IPS-20b (cell line): ENCODE measurements around the gene THAP4.

Experiments used
- H3K27ac ChIP-seq: one replicate; pipeline ENCODE4 v1.5.1; 2013; ENCODE audit warnings: low read length
- H3K27me3 ChIP-seq: 2 replicates; pipeline ENCODE4 v1.6.1; 2013; ENCODE audit warnings: mild to moderate bottlenecking, low read length, inconsistent platforms; ENCODE audit not compliant: insufficient read depth
- H3K36me3 ChIP-seq: 2 replicates; pipeline ENCODE4 v1.6.1; 2013; ENCODE audit warnings: low read depth, mild to moderate bottlenecking, inconsistent platforms, low read length, moderate library complexity; ENCODE audit not compliant: insufficient read depth
- H3K4me1 ChIP-seq: 2 replicates; pipeline ENCODE4 v1.6.1; 2013; ENCODE audit warnings: mild to moderate bottlenecking, control low read depth, inconsistent platforms, low read length, moderate library complexity; ENCODE audit not compliant: insufficient read depth
- H3K4me3 ChIP-seq: 2 replicates; pipeline ENCODE4 v1.5.1; 2013; ENCODE audit warnings: mild to moderate bottlenecking, low read length, inconsistent platforms
- H3K9ac ChIP-seq: 2 replicates; pipeline ENCODE4 v1.6.1; 2013; ENCODE audit warnings: low read depth, mild to moderate bottlenecking, inconsistent platforms, low read length, moderate library complexity
- H3K9me3 ChIP-seq: 2 replicates; pipeline ENCODE4 v1.6.1; 2013; ENCODE audit warnings: mild to moderate bottlenecking, low read depth, low read length, inconsistent platforms; ENCODE audit not compliant: insufficient read depth

The THAP4 gene

DNA sequence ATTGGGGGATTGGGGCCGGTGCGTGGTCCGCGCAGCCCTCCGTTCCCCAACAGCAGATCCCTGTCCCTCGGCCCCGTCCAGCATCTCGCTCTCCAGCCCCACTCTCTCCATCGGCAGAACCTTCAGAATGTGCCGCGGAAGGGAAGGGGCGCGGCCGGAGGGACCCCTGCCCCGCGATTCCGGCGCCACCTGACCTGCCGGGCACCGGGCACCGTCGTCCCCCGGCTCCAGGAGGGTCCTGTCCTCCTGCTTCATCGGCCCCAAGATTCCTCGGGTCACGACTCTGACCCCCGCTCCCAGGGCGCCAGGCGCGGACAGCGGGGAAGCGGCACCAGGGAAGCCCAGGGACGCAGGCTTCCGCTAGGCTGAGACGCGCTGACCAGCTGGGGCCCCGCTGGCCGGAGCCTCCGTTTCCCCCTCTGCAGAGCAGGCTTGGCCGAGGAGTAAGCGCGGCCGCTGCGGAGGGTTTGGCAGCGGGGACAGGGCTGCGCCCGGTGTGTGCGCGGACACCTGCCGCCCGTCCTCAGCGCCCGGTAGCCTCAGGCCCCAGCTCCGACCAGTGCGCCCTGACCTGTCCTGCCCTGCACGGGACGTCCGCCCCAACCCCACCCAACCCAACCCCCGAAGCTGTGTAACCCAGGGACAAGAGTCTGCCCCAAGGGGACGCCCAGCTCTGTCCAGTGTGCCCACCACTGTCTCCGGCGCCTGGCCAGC is 95.2 kb downstream of the THAP4 start:
- Histone ChIP-seq H3K36me3 (no peaks in the 10 kb centered on the region), H3K4me1 (peaks cover 1% of the 10 kb centered on the region), H3K9ac (no peak overlapping the region), H3K27me3 (peaks cover 59% of the 10 kb centered on the region), H3K4me3 (peak overlapping the region; percentile 57), H3K9me3 (no peaks in the 10 kb centered on the region), H3K27ac (no peak overlapping the region)

DNA sequence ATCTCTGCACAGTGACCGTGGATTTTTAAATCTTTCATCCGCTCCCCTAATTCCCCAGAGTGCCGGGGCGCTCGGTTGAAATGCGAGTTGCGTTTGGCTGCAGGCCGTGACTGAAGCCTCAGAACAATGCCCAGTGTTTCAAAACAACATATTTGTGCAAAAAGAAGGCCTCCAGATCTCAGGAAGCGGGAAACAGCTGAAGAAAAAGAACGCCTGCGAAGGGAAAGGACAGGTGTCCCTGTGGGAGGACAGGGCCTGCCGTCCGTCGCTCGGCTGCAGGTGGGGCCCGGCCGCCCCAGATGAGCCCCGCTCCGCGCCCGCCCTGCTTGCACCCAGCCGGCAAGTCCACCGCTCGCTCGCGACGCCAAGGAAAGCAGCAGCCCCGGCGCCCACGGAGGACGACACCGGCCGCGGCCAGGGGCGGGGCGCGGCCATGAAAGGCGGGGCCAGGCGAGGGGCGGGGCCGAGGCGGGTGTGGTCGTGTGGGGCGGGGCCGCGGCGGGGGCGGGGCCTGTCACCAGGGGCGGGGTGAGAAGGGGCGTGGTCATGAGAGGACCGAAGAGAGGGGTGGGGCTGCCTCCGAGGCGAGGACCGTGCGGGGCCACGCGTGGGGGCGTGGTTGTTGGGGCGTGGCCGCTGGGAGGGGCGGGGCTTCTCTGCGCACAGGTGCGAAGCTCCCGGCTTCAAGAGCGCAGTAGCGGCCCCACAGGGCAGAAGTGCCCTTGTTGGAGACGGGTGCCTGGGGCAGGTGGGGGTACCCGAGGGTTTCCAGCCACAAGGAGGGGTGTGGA is 96.0 kb downstream of the THAP4 start:
- H3K9ac ChIP-seq, result no peak overlapping the region
- H3K36me3 ChIP-seq, result no peaks in the 10 kb centered on the region
- no peaks in the 10 kb centered on the region; the same call in 1 of the 2 replicates for H3K4me1 ChIP-seq
- H3K27ac ChIP-seq, result no peak overlapping the region
- H3K9me3 ChIP-seq, result no peaks in the 10 kb centered on the region
- peak overlapping the region; percentile 65 for H3K4me3 ChIP-seq
- H3K27me3 ChIP-seq, result peaks cover 51% of the 10 kb centered on the region

DNA sequence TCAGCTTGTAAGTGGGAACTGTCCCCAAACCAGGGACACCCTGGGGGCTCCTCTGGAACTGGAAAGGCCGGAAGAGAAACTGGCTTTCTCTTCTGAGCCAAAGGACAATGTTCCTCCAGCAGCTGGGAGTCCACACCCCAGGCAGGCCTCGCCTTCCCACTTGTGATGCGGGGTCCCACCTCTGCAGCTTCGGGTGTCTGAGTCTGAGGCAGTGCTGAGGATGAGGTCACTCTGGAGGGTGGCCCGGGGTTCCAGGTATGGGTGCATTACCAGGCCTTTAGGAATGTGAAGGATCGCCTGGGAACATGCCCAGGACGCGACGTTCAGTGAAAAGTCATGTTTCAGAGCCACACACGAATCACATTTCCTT is 96.6 kb downstream of the THAP4 start:
- Histone ChIP-seq H3K9ac (no peak overlapping the region), H3K4me3 (peak overlapping the region; percentile 65; the same call in 1 of the 2 replicates), H3K4me1 (no peaks in the 10 kb centered on the region; the same call in 1 of the 2 replicates), H3K9me3 (no peaks in the 10 kb centered on the region), H3K36me3 (no peaks in the 10 kb centered on the region), H3K27ac (no peak overlapping the region), H3K27me3 (peaks cover 47% of the 10 kb centered on the region)

DNA sequence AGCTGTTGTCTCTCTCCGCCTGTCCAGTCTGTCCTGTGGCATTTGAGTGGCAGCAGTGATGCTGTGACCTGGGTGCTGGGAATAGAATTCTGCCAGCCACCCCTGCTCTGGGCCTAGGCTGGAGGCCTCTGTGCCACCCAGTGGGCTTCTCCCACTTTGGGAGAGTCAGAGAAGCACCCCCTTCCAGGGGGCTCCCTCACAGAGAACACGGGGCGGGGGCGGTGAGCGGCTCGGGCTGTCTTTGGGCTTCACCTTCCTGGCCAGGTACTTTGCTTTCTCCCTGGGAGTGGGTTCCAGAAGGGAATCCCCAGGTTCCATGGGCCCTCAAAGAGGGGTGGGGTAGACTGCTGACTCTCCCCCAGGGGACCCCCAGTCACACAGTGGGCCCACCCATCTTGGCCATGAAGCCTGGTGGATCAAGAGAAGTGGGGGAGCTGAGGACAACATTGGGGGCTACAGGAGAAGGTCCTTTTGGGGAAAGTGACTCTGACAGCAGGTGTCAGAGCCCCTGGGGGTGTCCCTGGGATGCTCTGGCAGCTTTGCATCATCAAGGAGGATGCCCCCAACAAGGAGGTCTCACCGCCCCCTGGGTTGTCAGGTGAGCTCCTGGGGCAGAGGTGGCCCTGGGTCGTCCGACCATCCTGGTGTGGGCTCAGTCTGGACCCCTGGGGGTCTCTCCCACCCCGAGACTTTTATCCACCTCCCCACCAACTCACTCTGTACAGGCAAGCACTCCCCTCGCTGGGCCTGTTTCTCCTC is 97.2 kb downstream of the THAP4 start:
- no peaks in the 10 kb centered on the region; the same call in 1 of the 2 replicates for H3K4me1 ChIP-seq

DNA sequence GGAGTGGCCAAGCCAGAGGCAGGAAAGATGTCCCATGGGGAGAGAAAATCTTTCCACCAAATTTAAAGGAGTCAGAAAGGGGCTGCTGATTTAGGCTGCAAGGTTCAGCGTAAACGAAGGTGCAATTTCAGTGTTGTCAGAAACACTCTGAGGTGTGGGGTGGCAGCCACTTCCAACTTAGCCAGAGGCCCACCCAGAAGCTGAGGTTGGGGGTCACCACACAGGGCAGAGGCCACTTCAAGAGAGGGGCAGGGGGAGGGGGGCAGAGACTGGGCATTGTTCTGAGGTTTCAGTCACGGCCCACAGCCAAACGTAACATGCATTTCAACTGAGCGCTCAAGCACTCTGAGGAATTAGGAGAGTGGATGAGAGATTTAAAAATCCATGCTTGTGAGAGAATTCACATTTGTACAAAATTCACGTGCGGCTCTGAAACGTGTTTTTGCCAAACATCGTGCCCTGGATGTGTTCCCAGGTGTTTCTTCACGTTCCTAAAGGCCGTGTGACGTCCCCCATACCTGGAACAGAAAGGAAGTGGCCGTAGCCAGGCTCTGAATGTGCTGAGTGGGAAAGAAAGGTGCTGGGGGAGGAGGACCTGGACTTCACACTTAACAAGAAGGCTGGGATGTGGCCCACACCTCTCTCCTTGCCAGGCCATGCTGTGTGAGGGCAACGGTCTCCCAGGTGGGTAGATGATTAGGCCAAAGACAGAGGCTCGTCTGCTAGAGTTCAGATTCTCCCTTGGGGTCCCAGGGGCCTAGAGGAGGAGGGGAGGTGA is 97.9 kb downstream of the THAP4 start:
- Histone ChIP-seq H3K36me3 (no peaks in the 10 kb centered on the region), H3K9me3 (no peaks in the 10 kb centered on the region), H3K4me3 (no peak overlapping the region), H3K27me3 (peaks cover 47% of the 10 kb centered on the region), H3K27ac (no peak overlapping the region), H3K4me1 (no peaks in the 10 kb centered on the region; the same call in 1 of the 2 replicates), H3K9ac (no peak overlapping the region)

More for the DNA sequence above, 97.2 kb downstream of the THAP4 start:
- Histone ChIP-seq H3K36me3 (no peaks in the 10 kb centered on the region), H3K9ac (no peak overlapping the region), H3K9me3 (no peaks in the 10 kb centered on the region), H3K4me3 (no peak overlapping the region), H3K27ac (no peak overlapping the region), H3K27me3 (peaks cover 47% of the 10 kb centered on the region)

DNA sequence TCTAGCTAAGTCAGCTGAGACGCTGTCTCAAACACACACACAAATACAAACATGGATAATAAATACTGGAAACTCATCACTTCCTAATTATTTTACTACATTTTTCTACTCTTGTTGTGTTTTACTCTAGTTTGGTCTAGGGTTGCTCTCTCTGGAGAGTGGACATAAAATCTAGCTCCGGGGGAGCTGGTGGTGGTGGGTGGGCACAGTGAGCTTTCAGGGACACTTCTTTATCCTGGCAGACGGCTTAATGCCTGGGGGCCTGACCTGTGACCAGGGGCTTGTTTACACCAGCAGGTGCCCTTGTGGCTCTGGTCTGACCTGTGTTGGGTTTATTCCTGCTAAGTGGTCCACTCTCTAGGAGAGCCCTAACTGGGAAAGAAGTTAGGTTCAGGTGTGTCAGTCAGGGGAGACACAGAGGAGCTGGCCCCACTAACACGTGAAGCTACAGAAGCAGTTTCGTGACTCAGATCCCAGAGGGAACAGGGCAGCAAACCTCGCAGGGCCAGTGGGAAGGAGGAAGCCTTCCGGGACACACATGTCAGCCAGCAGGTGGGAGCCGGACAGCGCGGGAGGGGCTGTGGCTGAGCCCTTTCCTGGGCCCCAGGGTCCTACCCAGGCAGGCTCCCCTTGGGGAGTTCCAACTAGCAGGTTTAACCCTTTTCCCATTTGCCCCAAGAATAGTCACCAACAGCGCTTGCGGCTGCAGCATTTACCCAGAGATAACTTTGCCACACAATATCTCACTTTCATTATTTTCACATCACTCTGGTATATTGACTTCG is 100.9 kb downstream of the THAP4 start:
- Histone ChIP-seq H3K4me1 (no peaks in the 10 kb centered on the region; the same call in 1 of the 2 replicates), H3K27ac (no peak overlapping the region), H3K27me3 (peaks cover 24% of the 10 kb centered on the region), H3K36me3 (no peaks in the 10 kb centered on the region), H3K9ac (no peak overlapping the region), H3K4me3 (no peak overlapping the region), H3K9me3 (no peaks in the 10 kb centered on the region)

DNA sequence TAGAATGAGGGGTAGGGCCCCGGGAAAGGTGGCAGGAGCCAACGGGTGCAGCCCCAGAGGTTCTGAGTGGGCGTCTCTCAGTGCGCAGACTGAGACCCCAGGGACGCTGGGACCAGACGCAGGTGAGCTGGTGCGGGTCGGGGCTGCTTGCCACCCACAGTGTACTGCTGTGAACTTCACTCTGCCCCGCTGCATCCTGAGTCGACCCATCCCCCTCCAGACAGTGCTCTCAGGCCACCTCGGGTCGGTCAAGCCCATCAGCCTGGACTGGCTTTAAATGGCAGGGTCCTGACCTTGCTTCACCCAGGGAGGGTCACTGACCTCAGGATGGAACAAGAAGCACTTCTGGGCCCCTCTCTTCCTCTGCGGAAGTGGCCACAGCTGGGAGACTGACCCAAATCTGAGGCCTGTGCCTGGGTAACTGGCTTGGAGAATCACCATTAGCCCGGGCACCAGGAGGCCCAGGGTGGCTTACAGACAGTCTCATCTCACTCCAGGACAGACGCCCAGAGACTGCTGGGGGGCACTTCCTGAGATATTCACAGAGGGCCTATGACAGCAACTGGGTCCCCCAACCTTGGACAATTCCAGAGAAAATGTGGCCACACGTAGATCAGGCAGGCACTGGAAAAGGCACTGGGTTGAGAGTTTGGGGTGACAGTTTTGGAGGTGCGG is 102.1 kb downstream of the THAP4 start:
- no peaks in the 10 kb centered on the region for H3K36me3 ChIP-seq
- peaks cover 12% of the 10 kb centered on the region for H3K27me3 ChIP-seq
- no peak overlapping the region for H3K4me3 ChIP-seq
- no peak overlapping the region for H3K9ac ChIP-seq
- H3K4me1 ChIP-seq, result no peaks in the 10 kb centered on the region; the same call in 1 of the 2 replicates
- no peak overlapping the region for H3K27ac ChIP-seq
- no peaks in the 10 kb centered on the region for H3K9me3 ChIP-seq
